CD4-positive, alpha-beta T cell treated with Interleukin-4 for 1 hour (primary cell): ENCODE data around the gene ROR1.
"Not testable (repeated sequence)": the region's sequence is repeated elsewhere in the genome, so short reads cannot be mapped to it uniquely, and the experiment has no call there.

Source experiments
- DNase-seq, 2 donors: peaks; one replicate each; pipeline ENCODE4 v3.0.0-alpha.2; 2020 to 2022

The ROR1 gene

DNA sequence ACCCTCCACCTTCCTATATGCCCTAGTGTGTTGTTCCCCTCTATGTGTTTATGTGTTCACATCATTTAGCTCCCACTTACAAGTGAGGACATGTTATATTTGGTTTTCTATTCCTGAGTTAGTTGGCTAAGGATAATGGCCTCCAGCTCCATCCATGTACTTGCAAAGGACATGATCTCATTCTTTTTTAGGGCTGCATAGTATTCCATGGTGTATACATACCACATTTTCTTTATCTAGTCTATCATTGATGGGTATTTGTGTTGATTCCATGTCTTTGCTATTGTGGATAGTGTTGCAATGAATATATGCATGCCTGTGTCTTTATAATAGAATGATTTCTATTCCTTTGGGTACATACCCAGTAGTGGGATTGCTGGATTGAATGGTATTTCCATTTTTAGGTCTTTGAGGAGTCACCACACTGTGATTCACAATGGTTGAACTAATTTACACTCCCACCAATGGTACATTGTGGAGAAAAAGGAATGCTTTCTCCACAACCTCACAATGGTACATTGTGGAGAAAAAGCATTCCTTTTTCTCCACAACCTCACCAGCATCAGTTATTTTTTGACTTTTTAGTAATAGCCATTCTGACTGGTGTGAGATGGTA lies 52.5 kb downstream of the ROR1 start:
- not testable (repeated sequence) for DNase-seq

DNA sequence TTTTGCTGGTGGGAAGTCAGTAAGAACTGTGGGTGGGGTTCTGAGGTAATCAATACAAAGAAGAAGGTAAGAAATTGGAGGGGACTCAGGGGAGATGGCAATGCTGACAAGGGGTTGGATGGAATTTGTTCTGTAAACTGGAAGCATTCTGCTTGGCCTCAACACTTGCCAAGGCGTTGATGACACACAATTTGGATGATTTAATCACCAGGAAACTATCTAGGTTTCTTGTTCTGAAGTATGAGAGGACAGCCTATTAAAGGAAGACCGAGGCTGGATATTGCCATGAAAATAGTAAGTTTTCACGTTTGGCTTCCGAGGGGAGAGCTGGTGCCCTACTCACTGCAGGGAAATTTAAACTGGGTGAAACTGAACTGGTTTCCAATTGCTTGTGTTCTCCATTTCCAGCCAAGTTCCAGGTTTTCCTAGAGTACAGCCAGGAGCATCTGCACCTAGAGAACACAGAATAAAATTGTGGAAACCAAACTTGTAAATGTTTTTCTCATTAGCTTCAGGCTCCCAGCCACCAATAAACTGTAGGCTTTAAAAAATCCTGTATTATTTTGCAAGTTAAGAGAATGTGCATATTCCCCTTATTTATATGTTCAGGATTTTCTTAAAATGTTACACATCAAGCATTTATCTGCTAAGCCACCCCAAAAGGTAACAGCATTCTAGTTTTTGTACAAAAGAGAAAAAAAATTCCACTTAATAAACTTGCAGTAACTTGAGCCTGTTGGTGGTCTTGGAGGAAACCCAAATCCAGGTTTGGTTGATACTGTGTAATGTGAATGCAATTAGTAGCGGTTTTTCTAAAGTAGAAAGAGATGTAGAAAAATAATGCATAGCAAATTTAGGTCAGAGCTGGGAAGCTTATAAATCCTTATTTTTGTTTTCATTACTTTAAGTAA lies 53.8 kb downstream of the ROR1 start:
- no peak for DNase-seq

DNA sequence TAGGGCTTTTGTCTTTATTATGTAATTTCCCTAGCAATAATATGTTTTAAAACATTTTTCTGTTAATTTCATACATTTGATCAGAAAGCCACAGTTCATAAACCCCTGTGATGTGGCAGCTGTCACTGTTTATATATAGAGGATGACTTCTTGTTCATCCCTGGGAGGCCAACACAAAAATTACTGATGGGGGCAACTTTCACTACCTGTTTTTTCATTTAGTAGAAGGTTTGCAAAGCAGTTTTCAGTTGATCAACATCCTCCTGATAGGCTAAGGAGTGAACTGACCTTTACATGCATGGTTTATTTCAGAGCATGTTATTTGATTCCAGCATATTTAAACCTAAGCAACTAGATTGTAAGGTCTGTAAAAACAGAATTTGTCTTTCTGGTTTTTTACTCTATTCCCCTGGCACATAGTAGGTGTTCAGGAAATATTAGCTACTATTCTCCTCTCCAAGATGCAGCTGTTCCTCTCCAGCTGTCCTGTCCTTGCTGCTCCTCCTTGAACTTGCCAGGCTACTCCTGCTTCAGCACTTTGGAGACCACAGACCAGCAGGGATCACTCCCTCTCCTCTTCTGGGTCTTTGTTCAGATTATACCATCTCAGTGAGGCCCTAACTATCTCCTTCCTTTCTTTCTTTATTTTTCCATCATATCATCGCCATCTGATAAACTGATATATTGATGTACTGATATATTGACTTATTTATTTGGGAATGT lies 54.7 kb downstream of the ROR1 start:
- no peak for DNase-seq

DNA sequence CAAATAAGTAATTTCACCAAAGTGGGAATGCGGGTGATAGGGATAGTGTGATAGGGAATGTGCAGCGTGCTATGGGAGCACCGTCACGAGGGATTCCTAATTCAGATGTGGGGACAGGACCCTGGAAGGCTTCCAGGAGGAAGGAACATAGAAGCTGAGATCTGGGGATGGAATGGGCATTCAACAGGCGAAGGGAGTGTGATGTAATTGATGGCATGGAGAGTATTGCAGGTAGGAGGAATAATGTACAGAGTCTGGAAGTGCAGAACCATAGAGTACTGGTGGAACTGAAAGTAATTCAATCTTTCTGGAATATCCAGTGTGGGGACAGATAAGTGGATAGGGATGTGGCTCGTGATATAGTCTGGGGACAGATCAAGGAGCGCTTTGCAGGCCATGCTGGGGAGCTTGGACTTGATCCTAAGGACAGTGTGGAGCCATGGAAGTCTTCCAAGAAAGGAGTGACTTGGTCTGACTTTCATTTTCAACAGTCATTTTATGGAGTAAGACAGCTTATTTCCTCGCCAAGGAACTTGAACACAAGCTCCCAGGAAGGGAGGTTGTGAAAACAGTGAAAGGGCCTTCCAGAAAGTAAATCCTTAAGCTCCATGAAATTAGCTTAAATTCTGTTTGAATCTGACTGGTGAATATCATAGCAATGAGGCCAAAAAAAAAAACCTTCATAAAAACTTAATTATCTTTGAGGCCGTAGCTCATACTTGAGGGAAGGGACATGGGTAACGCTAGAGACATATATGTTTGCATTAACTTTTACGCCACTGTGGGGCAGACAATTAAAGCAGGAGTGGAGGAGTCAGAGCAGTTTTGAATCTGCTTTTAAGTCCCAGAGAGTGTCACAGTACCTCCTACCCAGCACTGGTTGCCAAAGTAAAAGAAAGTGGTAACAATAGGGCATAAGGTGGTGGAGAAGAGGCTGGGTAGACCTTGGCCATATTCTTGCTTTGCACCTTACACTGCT lies 55.8 kb downstream of the ROR1 start:
- no peak for DNase-seq

DNA sequence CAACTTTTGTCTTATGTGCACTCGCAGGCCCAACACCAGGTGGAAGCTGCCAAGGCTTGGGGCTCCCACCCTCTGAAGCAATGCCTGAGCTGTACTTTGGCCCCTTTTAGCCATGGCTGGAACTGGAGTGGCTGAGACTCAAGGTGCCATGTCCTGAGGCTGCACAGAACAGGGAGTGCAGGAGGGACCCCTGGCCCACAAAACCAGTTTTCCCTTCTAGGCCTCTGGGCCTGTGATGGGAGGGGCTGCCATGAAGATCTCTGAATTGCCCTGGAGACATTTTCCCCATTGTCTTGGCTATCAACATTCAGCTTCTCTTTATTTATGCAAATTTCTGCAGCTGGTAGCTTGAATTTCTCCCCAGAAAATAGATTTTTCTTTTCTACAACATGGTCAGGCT lies 57.6 kb downstream of the ROR1 start:
- DNase-seq: no peak

DNA sequence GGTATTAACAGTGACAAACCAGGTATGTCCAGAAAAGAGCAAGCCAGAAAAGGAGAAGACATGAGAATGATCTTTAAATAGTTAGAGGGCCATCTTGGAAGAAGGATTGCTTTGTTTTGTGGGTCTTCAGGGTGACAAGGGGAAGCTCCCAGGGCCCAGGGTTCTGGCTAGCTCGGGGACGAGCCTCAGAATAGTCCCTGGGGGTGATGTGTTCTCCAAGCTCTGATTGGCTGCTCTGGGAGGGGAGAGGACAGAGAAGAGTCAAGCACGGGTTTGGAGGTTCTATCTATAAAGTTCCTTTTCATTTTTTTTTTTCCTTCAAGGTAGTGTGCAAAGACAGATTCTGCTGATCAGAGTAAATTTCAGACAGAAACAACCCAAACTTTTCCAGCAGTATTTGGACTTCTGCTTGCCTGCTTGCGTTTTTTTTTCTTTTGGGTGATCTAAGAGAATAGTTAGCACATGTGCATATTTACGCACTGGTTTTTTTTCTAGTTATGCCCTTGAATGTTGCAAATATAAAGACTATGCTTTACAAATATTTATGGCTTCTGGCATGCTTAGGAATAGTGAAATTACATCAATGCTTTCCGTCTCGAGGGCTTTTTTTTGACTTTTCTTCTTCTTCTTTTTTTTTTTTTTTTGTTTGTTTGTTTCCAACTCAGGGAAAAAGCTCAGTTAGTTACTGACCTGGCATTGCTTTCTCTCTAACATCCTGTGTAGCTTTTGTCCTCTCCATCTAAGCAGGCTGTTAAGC lies 59.7 kb downstream of the ROR1 start:
- no peak for DNase-seq

DNA sequence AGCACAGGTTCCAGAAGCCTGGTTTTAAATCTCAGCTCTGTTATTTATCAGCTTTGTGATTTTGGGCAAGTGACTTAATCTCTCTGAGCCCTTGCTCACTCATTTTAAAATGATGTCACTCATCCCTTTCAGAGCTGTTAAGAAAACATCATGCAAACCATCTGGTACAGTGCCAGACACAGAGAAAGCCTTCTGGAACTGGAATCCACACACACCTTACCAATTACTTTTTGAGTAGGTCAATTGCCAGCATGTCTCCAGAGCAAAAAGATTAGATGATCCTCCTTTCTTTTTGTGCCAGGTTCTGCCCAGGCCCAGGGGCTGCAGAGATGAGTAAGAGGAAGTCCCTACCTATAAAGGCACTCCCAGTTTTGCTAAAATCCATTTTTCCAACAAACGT lies 61.3 kb downstream of the ROR1 start:
- no peak for DNase-seq

DNA sequence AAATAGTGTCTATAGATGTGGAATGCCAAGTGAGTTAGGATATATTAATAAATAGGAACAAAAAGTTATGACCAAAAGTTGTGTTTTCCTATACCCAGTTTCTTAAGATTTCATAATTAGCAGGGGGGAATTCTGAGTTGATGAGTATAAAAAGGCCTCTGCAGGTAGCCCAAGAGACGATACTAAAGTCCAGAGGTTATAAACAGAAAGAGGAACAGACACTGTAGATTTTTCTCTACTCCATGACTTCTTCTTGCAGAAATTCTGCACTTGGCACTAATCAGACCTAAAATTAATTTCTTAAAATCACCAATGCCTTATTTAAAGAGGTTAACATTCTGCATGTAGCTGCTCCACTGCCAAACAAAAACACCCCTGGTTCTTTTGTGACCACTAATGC lies 62.6 kb downstream of the ROR1 start:
- no peak for DNase-seq

DNA sequence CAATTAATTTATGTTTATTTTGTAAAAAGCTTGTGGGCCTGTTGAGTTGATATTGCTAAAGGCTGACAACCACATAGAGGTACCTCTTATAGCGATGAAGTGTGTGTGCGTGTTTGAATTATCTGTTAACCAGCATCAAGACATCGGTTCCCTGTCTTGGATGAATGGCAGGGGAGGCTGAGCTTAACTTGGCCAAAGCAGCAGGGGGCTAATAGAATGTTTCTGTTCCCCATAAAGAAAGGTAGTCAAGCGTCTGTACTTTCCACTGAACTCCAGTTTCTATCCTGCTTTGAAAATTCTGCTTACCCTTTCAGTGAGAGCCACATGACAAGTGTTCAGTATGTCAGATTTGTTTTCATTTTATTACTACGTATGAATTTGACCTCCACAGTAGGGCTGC lies 63.0 kb downstream of the ROR1 start:
- no peak for DNase-seq

DNA sequence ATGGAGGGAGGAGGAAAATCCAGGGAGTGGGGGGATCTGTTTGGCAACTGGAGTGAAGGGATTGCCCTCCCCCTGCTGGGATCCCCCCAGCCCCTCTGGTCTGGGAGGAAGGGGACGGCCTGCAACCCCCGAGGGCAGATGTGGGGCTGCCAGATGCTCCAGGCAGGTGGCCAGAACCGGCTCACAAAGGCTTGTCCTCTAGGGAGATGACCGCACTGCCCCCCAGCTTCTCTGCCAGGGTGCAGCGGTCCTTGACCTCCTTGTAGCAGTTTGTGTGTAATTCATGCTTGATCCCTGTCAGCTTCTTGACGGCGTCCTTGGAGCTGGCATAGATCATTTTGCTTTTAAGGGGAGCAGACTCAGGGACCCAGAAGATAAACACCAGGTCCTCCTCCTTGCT lies 69.2 kb downstream of the ROR1 start:
- DNase-seq: no peak

DNA sequence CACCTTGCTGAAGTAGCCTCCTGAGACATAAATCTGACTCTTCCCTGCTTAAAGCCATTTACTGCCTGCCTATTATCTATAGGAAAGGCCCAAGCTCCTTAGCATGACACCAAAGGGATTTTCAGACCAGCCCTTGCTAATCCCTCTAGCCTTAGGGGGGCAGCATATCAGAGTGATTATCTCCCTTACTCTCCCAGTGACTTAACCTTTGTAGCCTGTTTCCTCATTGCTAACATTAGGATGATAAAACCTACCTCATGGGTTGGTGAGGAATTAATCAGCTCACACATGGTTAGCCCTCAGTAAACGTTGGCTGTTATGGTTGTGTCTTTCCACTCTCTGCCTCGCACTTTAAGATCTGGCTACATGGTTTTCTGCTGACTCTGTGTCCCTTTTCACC lies 70.1 kb downstream of the ROR1 start:
- no peak for DNase-seq

DNA sequence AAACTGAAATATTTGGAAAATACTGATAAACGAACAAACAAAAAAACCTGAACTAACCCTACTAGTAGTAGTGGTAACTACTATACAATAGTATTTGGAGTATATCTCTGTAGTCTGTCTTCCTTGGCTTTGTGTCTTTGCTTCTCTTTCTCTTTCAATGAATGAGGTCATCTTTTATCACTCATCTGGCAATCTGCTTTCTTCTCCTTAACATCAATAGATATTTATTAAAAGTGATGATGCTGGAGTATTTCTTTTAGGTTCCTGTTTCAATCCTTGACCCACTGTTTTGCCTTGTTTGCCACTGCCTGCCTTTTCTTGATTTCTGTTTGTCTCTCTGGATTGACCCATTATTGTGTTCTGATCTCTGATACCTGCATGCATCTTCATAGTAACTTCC lies 71.5 kb downstream of the ROR1 start:
- DNase-seq: no peak

DNA sequence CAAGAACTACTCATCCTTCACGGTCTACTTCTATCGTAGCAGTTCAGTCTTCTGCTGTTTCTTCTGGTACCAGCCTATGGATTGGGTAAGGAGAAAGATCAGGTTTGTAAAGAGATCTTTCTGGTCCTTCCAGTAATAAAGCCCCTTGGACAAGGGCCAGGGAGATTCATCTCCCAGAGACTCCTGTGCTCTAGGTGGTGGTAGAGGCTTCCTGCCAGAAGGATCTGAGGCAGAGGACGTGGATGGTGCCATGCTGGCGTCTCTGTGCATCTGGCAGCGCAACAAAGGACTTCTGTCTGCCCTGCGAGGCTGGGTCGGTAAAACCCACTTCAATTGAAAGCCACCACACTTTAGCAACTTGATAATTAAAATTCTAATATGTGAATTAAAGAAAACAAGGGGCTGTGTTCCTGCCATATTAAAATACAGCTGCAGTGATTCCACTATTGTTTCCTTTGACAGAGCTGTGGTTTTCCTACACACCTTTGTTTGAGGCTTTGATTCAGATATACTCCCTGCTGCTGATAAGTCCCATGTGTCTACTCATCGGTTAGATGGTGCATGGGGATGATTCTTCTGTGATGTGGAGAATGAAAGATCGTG lies 73.6 kb downstream of the ROR1 start:
- DNase-seq: no peak

DNA sequence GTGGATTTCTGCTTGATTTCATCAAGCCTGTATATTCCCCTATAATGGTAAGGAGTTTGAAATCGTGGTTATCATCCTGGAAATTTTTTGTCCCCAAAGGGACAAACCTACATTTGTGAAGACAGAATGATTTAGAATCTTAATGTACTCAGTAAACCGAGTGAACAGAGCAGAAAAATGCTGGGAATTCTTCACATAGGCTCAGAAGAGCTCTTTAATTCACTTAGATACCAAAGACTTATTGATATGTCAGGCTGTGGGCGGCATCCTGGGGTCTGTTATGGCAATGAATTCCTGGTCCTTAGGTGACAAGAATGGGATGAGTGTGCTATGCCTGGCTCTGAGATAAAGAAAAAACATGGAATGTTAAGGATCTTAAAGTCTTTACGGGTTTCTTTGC lies 74.9 kb downstream of the ROR1 start:
- DNase-seq: no peak

DNA sequence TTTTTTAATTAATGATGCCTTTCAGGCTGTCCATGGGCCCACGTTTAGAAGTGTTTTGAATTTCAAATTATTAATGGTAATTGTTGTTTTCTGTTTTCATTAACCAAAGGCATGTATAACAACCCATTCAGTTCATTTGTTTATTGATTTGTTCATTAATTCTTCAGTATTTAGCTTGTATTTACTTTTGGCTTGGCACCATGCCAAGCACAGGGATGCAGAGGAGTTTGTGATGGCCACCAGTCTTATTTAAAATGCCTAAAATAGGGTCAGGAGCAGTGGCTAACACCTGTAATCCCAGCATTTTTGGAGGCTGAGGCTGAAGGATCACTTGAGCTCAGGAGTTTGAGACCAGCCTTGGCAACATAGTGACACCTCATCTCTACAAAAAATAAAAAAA lies 75.3 kb downstream of the ROR1 start:
- DNase-seq: no peak

DNA sequence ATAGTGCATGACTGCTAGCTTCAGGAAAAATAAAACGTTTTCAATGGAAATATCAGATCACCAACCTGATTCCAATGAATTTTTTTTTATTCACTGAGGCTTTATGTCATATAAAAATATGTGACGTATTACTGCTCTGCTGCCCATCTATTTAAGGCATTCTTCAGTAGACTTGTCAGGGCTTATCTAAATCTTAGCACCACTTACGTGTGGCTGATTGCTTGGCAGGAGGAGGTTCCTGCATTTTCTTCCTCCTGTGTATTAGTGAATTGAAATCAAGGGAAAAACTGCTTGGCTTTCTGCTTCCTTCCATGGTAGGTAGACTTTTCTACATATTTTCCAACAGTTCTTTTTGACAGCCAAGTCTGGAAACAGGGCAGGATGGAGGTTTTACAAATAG lies 80.3 kb downstream of the ROR1 start:
- DNase-seq: no peak

DNA sequence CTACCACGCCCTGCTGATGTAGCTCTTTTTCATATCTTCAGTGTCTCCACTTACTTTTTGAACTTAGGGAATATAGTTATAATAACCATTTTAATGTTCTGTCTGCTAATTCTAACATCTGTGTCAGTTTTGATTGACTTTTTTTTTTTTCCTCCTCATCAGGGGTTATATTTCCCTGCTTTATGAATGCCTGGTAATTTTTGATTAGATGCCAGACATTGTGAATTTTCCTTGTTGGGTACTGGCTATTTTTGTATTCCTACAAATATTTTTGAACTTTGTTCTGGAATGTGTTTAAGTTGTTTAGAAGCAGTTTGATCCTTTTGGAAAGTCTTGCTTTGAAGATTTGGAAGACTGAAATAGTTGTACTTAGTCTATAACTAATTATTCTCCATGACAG lies 82.1 kb downstream of the ROR1 start:
- no peak for DNase-seq

DNA sequence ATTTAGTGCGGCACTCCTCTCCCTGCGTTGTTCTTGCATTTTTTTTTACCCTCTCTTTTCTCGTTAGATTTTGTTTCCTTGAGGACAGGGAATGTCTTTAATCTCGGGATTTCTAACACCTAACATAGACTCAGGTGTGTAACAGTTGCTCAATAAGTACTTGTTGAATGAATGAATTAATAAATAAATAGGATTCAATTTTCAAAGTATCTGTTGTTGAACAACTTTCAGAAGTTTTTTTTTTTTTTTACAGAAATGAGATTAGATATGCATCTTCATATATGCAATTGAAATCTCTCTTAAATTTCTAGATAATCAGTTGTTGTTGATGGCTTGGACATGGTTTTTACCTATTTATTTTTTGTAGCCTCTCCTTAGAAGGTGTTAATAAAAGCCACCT lies 83.1 kb downstream of the ROR1 start:
- DNase-seq: no peak

DNA sequence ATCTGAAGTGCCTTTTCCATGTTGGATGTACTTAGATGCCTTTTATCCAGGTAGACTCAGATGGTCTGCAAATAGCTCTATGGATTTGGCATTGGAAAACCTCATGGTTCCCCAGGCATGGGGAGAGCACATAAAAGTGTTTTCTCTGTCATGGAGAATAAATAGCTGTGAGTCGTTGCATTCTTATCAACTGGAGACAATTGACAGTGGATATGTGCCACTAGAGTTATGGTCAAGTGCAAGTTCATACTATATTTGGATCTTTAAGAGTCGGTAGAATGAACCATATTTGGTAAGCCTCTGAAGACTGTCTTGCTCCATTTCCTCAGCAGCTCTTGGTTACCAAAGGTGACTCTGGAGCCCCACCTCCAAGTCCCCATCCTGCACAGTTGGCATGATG lies 83.7 kb downstream of the ROR1 start:
- DNase-seq: no peak

DNA sequence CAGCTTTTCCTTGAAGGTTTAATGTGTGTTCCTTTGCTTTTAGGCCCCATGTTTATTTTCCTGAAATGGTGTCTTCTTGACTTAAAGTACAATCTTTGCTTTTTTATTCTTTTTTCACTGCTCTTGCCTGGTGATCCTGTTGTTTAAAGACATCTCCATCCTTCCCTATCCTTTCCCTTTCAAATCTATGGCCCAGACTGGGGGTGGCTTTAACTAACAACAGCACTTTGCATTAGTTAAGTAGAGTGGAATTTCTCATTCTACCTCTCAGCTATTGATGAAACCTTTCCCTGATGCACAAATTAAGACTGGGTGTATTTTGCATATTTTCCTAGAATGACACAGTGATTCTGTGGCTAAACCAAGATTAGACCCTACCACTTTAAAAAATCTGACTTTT lies 84.3 kb downstream of the ROR1 start:
- DNase-seq: no peak

DNA sequence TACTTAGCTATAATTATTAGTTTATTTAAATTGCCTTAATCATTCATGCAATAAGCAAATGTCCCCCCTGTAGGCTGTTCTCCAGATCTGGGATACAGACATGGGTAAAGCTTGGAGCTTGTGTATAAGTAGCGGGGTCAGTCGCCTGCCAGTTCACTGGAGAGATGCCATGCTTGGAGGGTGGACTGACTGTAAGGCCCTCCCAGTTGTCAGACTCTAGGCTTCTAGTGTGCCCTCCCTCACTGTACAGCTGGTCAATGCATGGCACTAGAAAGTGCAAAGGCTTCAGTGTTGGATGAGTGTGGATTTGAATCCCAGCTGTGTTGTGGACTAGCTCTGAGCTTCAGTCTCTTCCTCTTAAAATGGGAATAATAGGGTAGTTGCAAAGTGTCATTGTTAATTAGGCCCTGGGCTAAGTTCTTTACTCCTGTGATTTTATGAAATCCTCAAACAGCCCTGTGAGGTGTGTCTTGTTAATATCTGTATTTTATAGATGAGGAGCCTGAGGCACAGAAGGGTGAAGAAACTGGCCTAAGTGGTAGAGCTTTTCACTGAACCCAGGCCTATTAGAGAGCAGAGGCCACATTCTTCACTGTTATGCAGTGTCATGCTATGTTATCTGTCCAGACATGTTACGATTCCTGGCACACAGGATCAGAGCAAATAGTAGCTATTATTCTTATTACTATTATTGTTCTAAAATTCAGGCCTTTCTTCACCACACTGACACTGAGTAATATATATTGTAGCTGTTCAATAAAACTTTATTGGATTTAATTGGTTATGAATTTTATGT lies 85.9 kb downstream of the ROR1 start:
- no peak for DNase-seq
